ENCODE results near the gene MESD.
"Not testable (repeated sequence)": the region's sequence is repeated elsewhere in the genome, so short reads cannot be mapped to it uniquely, and the experiment has no call there.

The MESD gene

DNA sequence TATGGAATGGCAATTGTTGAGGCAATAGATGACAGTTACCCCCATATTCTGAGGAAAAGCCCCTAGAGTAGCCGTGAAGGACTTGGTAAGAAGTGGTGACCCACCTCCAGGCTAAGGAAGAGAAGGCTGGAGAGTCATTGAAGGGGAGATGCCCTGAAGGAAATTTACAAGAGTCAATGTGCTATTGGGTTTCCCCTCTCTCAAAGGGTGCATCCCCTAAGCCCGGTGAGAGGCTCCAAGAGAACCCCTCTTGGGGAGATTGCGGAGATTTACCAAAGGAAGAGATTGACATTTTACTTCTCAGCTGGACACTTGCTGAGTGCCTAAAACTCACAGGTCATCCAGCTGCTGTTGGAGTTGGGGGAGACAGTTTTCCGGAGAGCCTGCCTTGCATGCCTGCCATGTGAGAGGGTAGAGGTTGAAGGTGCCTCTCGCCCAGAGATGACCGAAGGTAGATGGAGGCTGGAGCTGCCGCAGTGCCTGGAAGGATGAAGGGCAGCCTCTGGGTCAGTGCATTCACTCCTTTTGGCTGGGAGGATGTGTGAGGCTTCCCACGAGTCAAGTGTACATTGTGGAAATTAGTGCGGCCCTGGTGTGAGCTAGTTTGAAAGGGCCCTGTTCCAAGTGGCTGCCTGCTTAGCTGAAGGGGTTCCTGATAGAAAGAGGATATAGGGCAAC is 30.7 kb downstream of the MESD start:
- no peak for DNase-seq (ENCODE audit: low spot score)
- TF ChIP-seq CTCF (IDR thresholded peaks at IDR 0.05; ENCODE audit: extremely low read depth, missing control alignments) = no peak

DNA sequence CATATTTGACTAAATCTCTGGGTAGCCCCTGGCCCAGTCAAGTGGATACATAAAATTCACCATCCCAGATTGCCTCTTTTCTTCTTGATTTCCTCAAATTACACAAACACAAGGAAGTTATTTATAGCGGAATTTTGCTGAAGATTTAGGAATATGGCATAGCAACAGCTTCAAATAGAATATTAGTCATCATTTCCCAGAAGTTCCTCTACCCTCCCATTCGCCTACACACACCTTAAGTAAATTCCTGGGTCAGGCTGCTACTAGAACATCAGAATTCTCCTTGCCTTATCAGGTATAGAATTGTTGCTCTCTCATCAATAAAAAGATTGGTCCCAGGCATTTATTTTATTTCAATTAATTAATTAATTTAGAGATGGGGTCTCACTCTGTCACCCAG is 31.6 kb downstream of the MESD start:
- no peak for TF ChIP-seq CTCF (IDR thresholded peaks at IDR 0.05; ENCODE audit: extremely low read depth, missing control alignments)
- DNase-seq (ENCODE audit: low spot score) = no peak

DNA sequence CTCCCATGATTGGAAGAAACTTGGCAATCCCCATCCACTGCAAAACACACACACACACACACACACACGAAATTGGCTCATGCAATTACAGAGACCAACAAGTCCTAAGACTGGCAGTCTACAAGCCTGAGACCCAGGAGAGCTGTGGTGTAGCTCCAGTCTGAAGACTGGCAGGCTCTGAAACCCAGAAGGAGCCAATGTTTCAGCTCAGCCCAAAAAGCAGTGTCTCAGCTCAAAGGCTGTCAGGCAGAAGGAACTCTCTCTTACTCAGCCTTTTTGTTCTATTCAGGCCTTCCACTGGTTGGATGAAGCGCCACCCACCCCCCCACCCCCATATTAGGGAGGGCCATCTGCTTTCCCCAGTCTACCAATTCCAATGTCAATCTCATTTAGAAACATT is 32.1 kb downstream of the MESD start:
- no peak for TF ChIP-seq CTCF (IDR thresholded peaks at IDR 0.05; ENCODE audit: extremely low read depth, missing control alignments)
- DNase-seq (ENCODE audit: low spot score) = no peak

GRCh38 chr15:80955571-80956452 is 33.8 kb downstream of the MESD start:
- DNase-seq (ENCODE audit: low spot score) = not testable (repeated sequence)

DNA sequence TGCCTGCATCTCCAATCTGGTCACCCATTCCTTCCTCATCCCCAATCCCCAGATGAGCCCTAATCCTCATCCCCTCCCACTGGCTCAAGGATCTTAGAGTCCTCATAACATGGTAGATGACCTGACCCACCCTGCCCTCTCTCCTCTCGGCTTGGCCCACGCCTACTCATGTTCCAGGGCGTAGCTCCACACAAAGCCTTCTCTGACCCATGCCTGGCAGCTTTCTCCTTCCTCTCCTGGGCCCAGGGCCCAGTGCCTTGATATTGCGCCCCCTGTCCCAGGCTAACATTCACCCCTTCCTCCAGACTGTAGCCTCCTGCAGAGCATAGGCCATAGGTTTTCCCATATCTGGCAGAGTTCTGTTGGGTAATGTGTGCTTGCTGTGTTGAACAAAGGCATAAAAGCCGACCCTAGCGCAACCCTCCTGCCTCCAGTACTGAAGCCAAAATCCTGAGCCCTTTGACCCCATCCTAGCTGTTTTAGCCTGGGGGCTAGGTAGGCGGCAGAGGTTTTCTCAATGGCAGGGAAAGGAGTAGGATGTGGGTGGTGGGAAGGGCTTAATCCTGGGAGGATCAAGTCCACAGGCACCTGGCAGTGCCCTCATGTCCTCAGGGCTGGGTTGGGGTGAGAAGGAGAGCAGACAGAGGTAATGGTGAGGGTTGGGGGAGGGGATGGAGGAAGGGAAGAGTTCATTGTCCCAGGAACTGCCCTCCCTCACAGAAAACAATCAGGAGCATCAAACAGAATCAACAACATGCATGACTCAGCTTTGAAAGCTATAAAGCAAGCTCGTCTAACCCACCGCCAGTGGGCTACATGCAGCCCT is 35.5 kb downstream of the MESD start:
- TF ChIP-seq CTCF (IDR thresholded peaks at IDR 0.05; ENCODE audit: extremely low read depth, missing control alignments) = no peak
- DNase-seq (ENCODE audit: low spot score) = no peak

DNA sequence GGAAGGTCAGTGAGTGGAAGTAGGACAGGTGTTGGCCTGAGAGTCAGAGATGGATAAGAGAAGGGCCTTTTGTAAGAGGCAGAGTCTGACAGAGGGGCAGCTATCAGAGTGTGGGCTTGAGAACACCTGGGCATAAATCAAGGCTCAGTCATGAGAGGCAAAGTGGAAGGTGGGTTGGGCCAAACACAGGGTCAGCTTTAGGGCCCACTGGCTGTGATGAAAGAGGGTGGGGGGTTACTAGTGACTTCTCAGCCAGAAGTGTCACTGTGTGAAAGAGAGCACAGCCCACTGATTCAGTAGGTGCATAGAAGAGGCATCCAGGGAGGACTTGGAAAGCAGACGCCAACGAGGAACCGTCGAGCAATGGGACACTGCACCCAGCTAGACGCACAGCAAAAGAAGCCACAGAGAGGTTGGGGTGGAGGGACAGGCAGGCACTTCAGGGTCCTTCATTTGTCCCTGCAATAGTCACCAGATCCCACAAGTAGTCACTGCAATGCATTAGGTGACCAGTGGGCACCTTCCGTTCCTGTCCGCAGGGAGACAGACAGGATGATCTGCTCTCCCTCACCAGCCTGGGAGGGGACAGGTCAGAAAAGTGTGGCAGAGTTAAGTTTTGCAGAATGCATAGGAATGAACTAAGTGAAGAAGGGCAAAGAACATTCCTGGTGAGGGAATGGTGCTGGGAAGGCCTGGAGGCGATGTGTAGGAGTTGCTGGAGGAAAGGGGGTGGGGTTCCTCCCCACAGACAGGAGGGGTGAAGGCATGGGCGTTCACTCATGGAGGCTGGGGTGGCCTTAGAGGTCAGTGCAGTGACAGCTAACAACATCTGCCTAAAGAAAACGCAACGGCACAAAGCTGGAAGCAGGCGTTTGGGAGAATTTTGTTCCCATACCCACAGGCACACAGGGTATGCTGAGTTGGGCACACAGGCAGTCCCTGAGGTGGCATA is 36.3 kb downstream of the MESD start:
- no peak for TF ChIP-seq CTCF (IDR thresholded peaks at IDR 0.05; ENCODE audit: extremely low read depth, missing control alignments)
- no peak for DNase-seq (ENCODE audit: low spot score)

DNA sequence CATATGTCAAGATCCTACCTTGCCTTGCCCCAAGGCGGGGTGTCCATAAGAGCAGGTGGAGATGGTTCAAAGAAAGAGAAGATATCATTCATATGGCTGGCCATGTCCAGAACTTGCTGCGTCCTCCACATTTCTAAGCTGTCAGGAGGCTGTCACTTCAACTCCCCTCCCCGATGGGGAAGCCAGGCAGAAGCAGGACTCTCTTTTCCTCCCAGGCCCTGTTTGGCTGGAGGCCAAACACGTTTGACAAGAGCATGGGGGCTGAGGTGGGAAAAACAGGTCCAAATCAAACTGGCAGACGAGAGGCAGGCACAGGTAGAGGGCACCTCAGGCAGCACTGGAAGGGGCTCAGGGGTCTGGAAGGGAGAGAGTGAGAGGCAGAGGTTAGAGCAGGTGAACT is 37.7 kb downstream of the MESD start:
- TF ChIP-seq CTCF (IDR thresholded peaks at IDR 0.05; ENCODE audit: extremely low read depth, missing control alignments) = no peak
- DNase-seq (ENCODE audit: low spot score) = no peak

Data from GM20000 (cell line).